Retinal pigment epithelial cell (primary cell): ENCODE data around the gene SLC25A5.

Source experiments
- DNase-seq: peaks from one replicate; pipeline ENCODE4 v3.0.0-alpha.2; 2010; ENCODE audit warnings: low read depth
- H3K4me3 ChIP-seq: 2 replicates; pipeline ENCODE4 v1.5.1; 2011; ENCODE audit warnings: mild to moderate bottlenecking, low read length, control low read depth, moderate library complexity
- TF ChIP-seq, protein P1 (sequence below): conservative IDR thresholded peaks from 2 replicates; pipeline ENCODE4 v1.5.1; 2011; ENCODE audit warnings: low read depth, low read length, control low read depth, inconsistent platforms

Gene SLC25A5

DNA sequence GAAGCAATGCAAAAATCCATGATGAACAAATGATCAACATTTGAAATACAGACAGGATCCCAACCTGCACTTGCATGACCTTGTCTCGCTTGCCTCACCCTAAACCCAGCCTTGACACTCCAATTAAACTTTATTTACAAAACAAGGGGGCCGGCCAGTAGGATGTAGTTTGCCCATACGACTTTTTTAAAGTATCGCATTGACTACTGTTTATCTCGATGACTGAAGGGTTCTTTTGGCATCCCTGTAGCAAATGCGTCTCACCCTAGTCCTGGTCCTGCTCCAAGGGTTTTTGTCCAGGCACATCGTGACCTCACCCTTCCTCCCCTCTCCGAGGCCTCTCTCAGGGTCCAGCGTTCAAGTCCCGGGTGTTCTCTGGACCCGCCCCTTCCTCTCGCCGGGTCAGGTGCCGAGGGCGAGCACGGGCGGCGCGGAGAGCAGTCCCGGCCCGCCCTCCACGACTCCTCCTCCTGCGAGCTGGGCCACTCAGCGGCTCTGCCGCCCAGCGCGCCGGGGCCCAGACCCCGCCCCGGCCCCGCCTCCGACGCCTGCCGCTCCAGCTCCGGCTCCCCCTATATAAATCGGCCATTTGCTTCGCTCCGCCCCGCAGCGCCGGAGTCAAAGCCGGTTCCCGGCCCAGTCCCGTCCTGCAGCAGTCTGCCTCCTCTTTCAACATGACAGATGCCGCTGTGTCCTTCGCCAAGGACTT lies at the start of gene SLC25A5:
TSS of gene SLC25A5 (plus strand) at position 603 of the 709 bp plus-strand sequence. CDS start at position 675, 72 bp downstream.
- H3K4me3 ChIP-seq: peak within 1 kb of the TSS; percentile 76
- TF ChIP-seq, protein P1, sequence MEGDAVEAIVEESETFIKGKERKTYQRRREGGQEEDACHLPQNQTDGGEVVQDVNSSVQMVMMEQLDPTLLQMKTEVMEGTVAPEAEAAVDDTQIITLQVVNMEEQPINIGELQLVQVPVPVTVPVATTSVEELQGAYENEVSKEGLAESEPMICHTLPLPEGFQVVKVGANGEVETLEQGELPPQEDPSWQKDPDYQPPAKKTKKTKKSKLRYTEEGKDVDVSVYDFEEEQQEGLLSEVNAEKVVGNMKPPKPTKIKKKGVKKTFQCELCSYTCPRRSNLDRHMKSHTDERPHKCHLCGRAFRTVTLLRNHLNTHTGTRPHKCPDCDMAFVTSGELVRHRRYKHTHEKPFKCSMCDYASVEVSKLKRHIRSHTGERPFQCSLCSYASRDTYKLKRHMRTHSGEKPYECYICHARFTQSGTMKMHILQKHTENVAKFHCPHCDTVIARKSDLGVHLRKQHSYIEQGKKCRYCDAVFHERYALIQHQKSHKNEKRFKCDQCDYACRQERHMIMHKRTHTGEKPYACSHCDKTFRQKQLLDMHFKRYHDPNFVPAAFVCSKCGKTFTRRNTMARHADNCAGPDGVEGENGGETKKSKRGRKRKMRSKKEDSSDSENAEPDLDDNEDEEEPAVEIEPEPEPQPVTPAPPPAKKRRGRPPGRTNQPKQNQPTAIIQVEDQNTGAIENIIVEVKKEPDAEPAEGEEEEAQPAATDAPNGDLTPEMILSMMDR: no peak
- no peak for DNase-seq

DNA sequence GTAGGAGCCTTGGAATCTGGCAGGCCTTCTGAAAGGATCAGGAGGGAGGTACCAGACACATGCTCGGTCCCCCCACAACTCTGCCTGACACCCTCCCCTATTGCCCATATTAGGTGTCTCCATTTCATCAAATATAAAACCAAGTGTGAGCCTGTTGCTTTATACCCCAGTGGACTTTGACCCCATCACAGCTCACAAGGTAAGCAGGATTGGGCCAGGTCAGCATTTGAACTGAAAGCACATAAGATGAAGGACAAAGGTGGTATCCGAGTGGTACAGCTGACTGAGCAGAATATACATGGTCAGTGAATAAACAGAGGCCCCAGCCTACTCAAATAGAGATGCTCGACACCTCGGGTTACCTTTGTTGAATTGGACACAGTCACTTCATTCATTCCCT lies 49.1 kb upstream of the SLC25A5 start:
- H3K4me3 ChIP-seq: no peak overlapping the region
- no peak for DNase-seq
- TF ChIP-seq, protein P1: no peak

DNA sequence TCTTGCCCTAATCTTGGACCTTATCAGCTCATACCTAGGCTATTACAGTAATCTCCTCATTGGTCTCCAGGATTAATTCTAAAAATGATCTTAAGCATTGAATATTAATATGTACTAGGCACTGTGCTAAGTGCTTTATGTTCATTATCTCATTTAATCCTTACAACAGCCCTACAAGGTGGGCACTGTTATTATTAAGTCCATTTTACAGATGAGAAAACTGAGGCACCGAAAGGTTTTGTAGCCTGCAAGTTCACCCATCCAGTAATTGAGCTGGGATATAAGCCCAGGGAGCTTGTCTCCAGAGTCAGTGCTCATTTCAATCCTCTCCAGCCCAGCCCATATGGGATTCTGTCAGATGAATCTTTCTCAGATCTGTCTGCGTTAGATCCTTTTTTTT lies 48.3 kb upstream of the SLC25A5 start:
- H3K4me3 ChIP-seq: no peak overlapping the region
- DNase-seq: no peak
- TF ChIP-seq, protein P1: no peak

GRCh38 chrX:119421016-119421705 lies 47.1 kb upstream of the SLC25A5 start:
- TF ChIP-seq, protein P1: no peak
- DNase-seq: no peak

DNA sequence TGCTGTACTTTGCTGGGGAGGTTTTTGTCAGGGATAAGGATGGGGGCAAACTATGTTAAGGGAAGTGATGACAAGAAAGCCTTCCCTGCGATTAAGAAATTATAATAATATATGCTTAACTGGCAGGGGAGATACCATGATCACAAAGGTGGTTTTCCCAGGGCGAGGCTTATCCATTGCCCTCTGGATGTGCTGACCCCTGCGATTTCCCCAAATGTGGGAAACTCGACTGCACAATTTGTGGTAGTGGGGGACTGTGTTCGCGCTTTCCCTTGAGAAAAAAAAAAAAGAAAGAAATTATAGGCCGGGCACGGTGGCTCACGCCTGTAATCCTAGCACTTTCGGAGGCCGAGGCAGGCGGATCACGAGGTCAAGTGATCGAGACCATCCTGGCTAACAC lies 44.6 kb upstream of the SLC25A5 start:
- H3K4me3 ChIP-seq: no peak overlapping the region
- DNase-seq: no peak
- TF ChIP-seq, protein P1: no peak

More at GRCh38 chrX:119421016-119421705, 47.1 kb upstream of the SLC25A5 start:
- no peak overlapping the region for H3K4me3 ChIP-seq

DNA sequence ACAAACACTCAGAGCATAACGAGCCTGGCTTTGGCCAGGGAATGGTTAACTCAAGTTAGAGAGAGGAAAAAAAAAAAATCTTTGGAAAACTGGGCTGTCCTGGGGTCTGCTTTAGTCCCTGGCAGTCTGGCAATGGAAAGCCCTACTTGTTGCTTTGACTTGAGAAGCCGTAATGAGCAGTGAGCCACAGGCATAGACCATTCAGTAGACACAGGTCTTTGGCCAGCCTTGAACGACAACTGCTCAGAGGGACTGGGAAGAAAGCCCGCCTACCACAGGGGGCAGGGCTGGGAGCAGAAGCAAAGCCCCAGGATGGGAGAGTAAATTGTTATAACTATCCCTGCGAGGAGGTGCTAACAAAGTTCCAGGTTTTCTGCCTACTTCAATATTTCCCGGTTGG lies 43.2 kb upstream of the SLC25A5 start:
- TF ChIP-seq, protein P1: no peak
- H3K4me3 ChIP-seq: no peak overlapping the region
- no peak for DNase-seq
